ENCODE results near the gene PTPRS. TPM values are rescaled to one million over a fixed set of nuclear protein-coding genes. Genes with fewer than 3 reads are reported as not detected.

The PTPRS gene
- polyA plus RNA-seq, 3 donors, result 0.03 TPM; not detected in 2

- no peak overlapping the region for H3K4me2 ChIP-seq (replicated peaks; ENCODE audit: extremely low read depth, low read length, poor library complexity, severe bottlenecking)
- Mint-ChIP-seq H3K4me1 (peaks cover 11% of the 10 kb centered on the region), H3K27ac (no peak overlapping the region), H3K27me3 (ENCODE audit: low read depth in 3 of 3) (peaks cover 63 to 81% (median 77%) of the 10 kb centered on the region in 3 donors), H3K9me3 (peaks cover 4 to 19% (median 15%) of the 10 kb centered on the region in 7 donors), H3K36me3 (peaks cover 0 to 10% of the 10 kb centered on the region in 2 donors), H3K4me3 (peak overlapping the region; percentile 8 to 85)
- no peaks in the 10 kb centered on the region for H3K79me2 ChIP-seq (ENCODE audit: insufficient read depth, low read length)
- no peaks in the 10 kb centered on the region for H4K20me1 ChIP-seq (ENCODE audit: insufficient read depth, low read length)
- WGBS (ENCODE audit: insufficient coverage), result 2% methylated on average over 11 of the region's 39 CpGs
- H2AFZ ChIP-seq (ENCODE audit: insufficient read depth, low read depth, low read length, poor library complexity, severe bottlenecking), result no peak overlapping the region
- H3K4me3 ChIP-seq (replicated peaks in 1 of 3; ENCODE audit: low read depth in 2 of 3, low read length in 3 of 3), result no peak overlapping the region
- H3K9ac ChIP-seq (ENCODE audit: insufficient read depth, low read length, poor library complexity, severe bottlenecking), result no peak overlapping the region
- peaks cover 19 to 76% of the 10 kb centered on the region in 2 donors for H3K27me3 ChIP-seq (ENCODE audit: control insufficient read depth in 2 of 2, insufficient read depth in 2 of 2, low read length in 2 of 2)
- intact Hi-C loops (cut with micrococcal nuclease), result no loop called here
- H3K9me3 ChIP-seq (replicated peaks in 1 of 2; ENCODE audit: control insufficient read depth in 1 of 2, insufficient read depth in 1 of 2, low read length in 2 of 2), result peaks cover 0 to 4% of the 10 kb centered on the region in 2 donors
- DNase-seq, result no peak
- no peak overlapping the region for H3K27ac ChIP-seq (ENCODE audit: low read depth in 1 of 2, low read length in 2 of 2)
- TF ChIP-seq CTCF (IDR thresholded peaks at IDR 0.05), result no peak
- H3K4me1 ChIP-seq (ENCODE audit: control insufficient read depth in 1 of 2, insufficient read depth in 2 of 2, low read length in 2 of 2), result no peaks in the 10 kb centered on the region
- H3K36me3 ChIP-seq (replicated peaks in 1 of 2; ENCODE audit: control insufficient read depth in 1 of 2, insufficient read depth in 2 of 2, low read length in 2 of 2), result no peaks in the 10 kb centered on the region
Observed at GRCh38 chr19:5339198-5339949, 1.2 kb downstream of the PTPRS start.

- Histone ChIP-seq H2AFZ (ENCODE audit: insufficient read depth, low read depth, low read length, poor library complexity, severe bottlenecking) (no peak overlapping the region), H3K27ac (ENCODE audit: low read depth in 1 of 2, low read length in 2 of 2) (no peak overlapping the region), H3K4me1 (ENCODE audit: control insufficient read depth in 1 of 2, insufficient read depth in 2 of 2, low read length in 2 of 2) (no peaks in the 10 kb centered on the region), H3K4me2 (replicated peaks; ENCODE audit: extremely low read depth, low read length, poor library complexity, severe bottlenecking) (no peak overlapping the region), H3K9ac (ENCODE audit: insufficient read depth, low read length, poor library complexity, severe bottlenecking) (no peak overlapping the region), H3K36me3 (replicated peaks in 1 of 2; ENCODE audit: control insufficient read depth in 1 of 2, insufficient read depth in 2 of 2, low read length in 2 of 2) (no peaks in the 10 kb centered on the region), H3K79me2 (ENCODE audit: insufficient read depth, low read length) (no peaks in the 10 kb centered on the region), H3K4me3 (replicated peaks in 1 of 3; ENCODE audit: low read depth in 2 of 3, low read length in 3 of 3) (no peak overlapping the region), H3K9me3 (replicated peaks in 1 of 2; ENCODE audit: control insufficient read depth in 1 of 2, insufficient read depth in 1 of 2, low read length in 2 of 2) (peaks cover 0 to 4% of the 10 kb centered on the region in 2 donors), H3K27me3 (ENCODE audit: control insufficient read depth in 2 of 2, insufficient read depth in 2 of 2, low read length in 2 of 2) (peaks cover 19 to 76% of the 10 kb centered on the region in 2 donors), H4K20me1 (ENCODE audit: insufficient read depth, low read length) (no peaks in the 10 kb centered on the region)
- TF ChIP-seq CTCF (IDR thresholded peaks at IDR 0.05), result no peak
- no peak for DNase-seq
- Mint-ChIP-seq H3K36me3 (peaks cover 0 to 10% of the 10 kb centered on the region in 2 donors), H3K4me1 (peaks cover 11% of the 10 kb centered on the region), H3K27me3 (ENCODE audit: low read depth in 3 of 3) (peaks cover 63 to 85% (median 77%) of the 10 kb centered on the region in 3 donors), H3K27ac (no peak overlapping the region), H3K4me3 (peak overlapping the region in 1 of 2 donors; percentile 85), H3K9me3 (peaks cover 4 to 19% (median 15%) of the 10 kb centered on the region in 7 donors)
- 3% methylated on average over 21 of the region's 29 CpGs for WGBS (ENCODE audit: insufficient coverage)
- intact Hi-C loops (cut with micrococcal nuclease), result no loop called here
Observed at GRCh38 chr19:5338656-5339197, 1.9 kb downstream of the PTPRS start.
